ENCODE data around the gene FOXR1. TPM values are rescaled to one million over a fixed set of nuclear protein-coding genes. Genes with fewer than 3 reads are reported as not detected.
"Not testable (repeated sequence)": the region's sequence is repeated elsewhere in the genome, so short reads cannot be mapped to it uniquely, and the experiment has no call there.

The FOXR1 gene
- total RNA-seq, 2 experiments from 2014 or later = not detected

DNA sequence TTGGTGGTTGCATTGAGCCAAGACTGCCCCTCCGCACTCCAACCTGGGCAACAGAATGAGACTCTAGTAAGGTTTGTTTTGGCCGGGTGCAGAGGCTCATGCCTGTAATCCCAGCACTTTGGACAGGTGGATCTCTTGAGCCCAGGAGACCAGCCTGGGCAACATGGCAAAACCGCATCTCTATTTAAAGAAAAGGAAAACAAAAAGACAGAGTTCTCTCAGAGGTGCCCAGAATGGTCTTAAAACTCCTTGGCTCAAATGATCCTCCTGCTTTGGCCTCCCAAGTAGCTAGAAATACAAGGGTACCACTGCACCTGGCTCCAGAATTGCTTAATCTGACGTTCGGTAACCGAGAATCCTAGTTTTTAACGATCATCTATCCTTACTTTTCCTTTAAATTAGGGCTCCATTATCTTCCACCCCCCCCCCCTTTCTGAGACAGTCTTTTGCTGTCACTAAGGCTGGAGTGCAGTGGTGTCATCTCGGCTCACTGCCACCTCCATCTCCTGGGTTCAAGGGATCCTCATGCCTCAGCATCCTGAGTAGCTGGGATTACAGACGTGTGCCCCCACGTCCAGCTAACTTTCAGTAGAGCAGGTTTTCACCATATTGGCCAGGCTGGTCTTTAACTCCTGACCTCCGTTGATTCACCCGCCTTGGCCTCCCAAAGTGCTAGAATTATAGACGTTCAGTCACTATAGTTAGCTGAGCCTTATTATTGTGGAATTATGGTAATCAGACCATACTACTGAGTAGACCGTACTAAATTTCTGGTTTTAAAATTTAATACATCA lies 44.9 kb downstream of the FOXR1 start:
- Mint-ChIP-seq H3K4me1 (peaks cover 44% of the 10 kb centered on the region), H3K36me3 (ENCODE audit: low read depth) (peaks cover 79% of the 10 kb centered on the region), H3K27me3 (no peaks in the 10 kb centered on the region), H3K9me3 (ENCODE audit: low read depth) (no peaks in the 10 kb centered on the region), H3K27ac (peak overlapping the region; percentile 99), H3K4me3 (peak overlapping the region; percentile 99)
- DNase-seq = no peak
- POLR2A ChIA-PET = interaction anchor here (0.6 to 1.5 kb wide), 4 partner anchors 11 to 145 kb away, joined by 3 to 11 read pairs (median 4); partner anchors contain the start of gene CENATAC
- CTCF ChIA-PET = interaction anchor here (0.6 to 1.3 kb wide), 6 partner anchors 16 to 327 kb away, joined by 4 to 8 read pairs (median 4); partner anchors contain the start of gene C2CD2L
- no peak for ATAC-seq
- intact Hi-C loops (cut with DNase I, micrococcal nuclease) = loop anchor here in 1 of 2 experiments (5.0 kb wide), 1 partner anchor 89 kb away; the partner anchor contains the start of gene BCL9L

- intact Hi-C loops (cut with DNase I, micrococcal nuclease) = loop anchor here in 1 of 2 experiments (5.0 kb wide), 1 partner anchor 90 kb away; the partner anchor contains the start of gene BCL9L
- H3K36me3 Mint-ChIP-seq (ENCODE audit: low read depth) = peaks cover 84% of the 10 kb centered on the region
- not testable (repeated sequence) for DNase-seq; H3K27me3 Mint-ChIP-seq; ATAC-seq; H3K9me3 Mint-ChIP-seq (ENCODE audit: low read depth)
- CTCF ChIA-PET = interaction anchor here (1.3 kb wide), 1 partner anchor 228 kb away, joined by 8 read pairs; no protein-coding TSS in a partner anchor
- H3K27ac Mint-ChIP-seq = peak overlapping the region; percentile 99
- H3K4me3 Mint-ChIP-seq = peak overlapping the region; percentile 99
- POLR2A ChIA-PET = interaction anchor here (0.7 to 1.5 kb wide), 3 partner anchors 14 to 61 kb away, joined by 3 to 6 read pairs (median 3); partner anchors contain the start of genes CENATAC and UPK2
- H3K4me1 Mint-ChIP-seq = peaks cover 48% of the 10 kb centered on the region
These were observed 45.8 kb downstream of the FOXR1 start for GRCh38 chr11:119017377-119017776.

GRCh38 chr11:119018074-119018938 lies 46.7 kb downstream of the FOXR1 start, which contains the start of the genes RPS25 and TRAPPC4:
RPS25 (minus strand) TSS chr11:119018343; CDS start chr11:119018284, 59 bp downstream.
TRAPPC4 (plus strand) TSS chr11:119018766; CDS start chr11:119018796, 30 bp downstream.
- Mint-ChIP-seq H3K4me3 (peak within 1 kb of the TSS; percentile 99), H3K4me1 (peaks cover 53% of the 10 kb centered on the region), H3K36me3 (ENCODE audit: low read depth) (peaks cover 82% of the 10 kb centered on the region), H3K27ac (peak within 1 kb of the TSS; percentile 99), H3K9me3 (ENCODE audit: low read depth) (no peaks in the 10 kb centered on the region), H3K27me3 (no peaks in the 10 kb centered on the region)
- DNase-seq (peak; percentile 98), ATAC-seq (peak; percentile 92)
- intact Hi-C loops (cut with DNase I, micrococcal nuclease) = loop anchor here (1.0 to 5.0 kb wide), 18 partner anchors 12 to 659 kb away; partner anchors contain the start of genes CENATAC (in 2 of the 2), HINFP (in 2 of the 2), HYOU1 (in 2 of the 2) and SLC37A4 (in 2 of the 2)
- ChIA-PET CTCF (interaction anchor here (0.6 to 2.1 kb wide), 7 partner anchors 9 to 305 kb away, joined by 3 to 9 read pairs (median 4); partner anchors contain the start of gene CENATAC), POLR2A (interaction anchor here (0.9 to 1.5 kb wide), 8 partner anchors 13 to 100 kb away, joined by 3 to 6 read pairs (median 3); partner anchors contain the start of genes CENATAC, DPAGT1 and VPS11)

GRCh38 chr11:119019996-119020395 lies 48.4 kb downstream of the FOXR1 start:
- ChIA-PET POLR2A (interaction anchor here (0.7 to 1.0 kb wide), 2 partner anchors 53 to 305 kb away, joined by 3 to 6 read pairs; no protein-coding TSS in a partner anchor), CTCF (interaction anchor here (1.5 to 2.1 kb wide), 3 partner anchors 22 to 112 kb away, joined by 4 to 9 read pairs (median 5); partner anchors contain the start of gene CENATAC)
- ATAC-seq (no peak), DNase-seq (no peak)
- Mint-ChIP-seq H3K4me1 (peaks cover 57% of the 10 kb centered on the region), H3K36me3 (ENCODE audit: low read depth) (peaks cover 77% of the 10 kb centered on the region), H3K27me3 (no peaks in the 10 kb centered on the region), H3K4me3 (peak overlapping the region; percentile 99), H3K27ac (peak overlapping the region; percentile 99), H3K9me3 (ENCODE audit: low read depth) (no peaks in the 10 kb centered on the region)
- intact Hi-C loops (cut with DNase I, micrococcal nuclease) = loop anchor here (2.0 to 5.0 kb wide), 5 partner anchors 37 to 187 kb away; partner anchors contain the start of genes BCL9L (in 1 of the 2), CBL (in 1 of the 2), HYOU1 (in 1 of the 2) and VPS11 (in 1 of the 2)

- no peak for ATAC-seq
- Mint-ChIP-seq H3K4me3 (no peak overlapping the region), H3K36me3 (ENCODE audit: low read depth) (peaks cover 69% of the 10 kb centered on the region), H3K9me3 (ENCODE audit: low read depth) (no peaks in the 10 kb centered on the region), H3K4me1 (peaks cover 46% of the 10 kb centered on the region), H3K27me3 (no peaks in the 10 kb centered on the region), H3K27ac (peak overlapping the region; percentile 68)
- ChIA-PET CTCF (interaction anchor here (1.1 kb wide), 2 partner anchors 8 to 24 kb away, joined by 3 to 4 read pairs; no protein-coding TSS in a partner anchor), POLR2A (interaction anchor here (0.9 kb wide), 1 partner anchor 10 kb away, joined by 5 read pairs; no protein-coding TSS in a partner anchor)
- DNase-seq = no peak
- intact Hi-C loops (cut with DNase I, micrococcal nuclease) = no loop called here
These were observed 50.1 kb downstream of the FOXR1 start for GRCh38 chr11:119021631-119022030.

- H3K27ac Mint-ChIP-seq = peak overlapping the region; percentile 56
- intact Hi-C loops (cut with DNase I, micrococcal nuclease) = no loop called here
- H3K36me3 Mint-ChIP-seq (ENCODE audit: low read depth) = peaks cover 59% of the 10 kb centered on the region
- no peak for ATAC-seq
- ChIA-PET POLR2A (no interaction called here), CTCF (interaction anchor here (0.9 to 1.3 kb wide), 3 partner anchors 13 to 299 kb away, joined by 3 read pairs; no protein-coding TSS in a partner anchor)
- no peak overlapping the region for H3K4me3 Mint-ChIP-seq
- H3K4me1 Mint-ChIP-seq = peaks cover 47% of the 10 kb centered on the region
- H3K27me3 Mint-ChIP-seq = no peaks in the 10 kb centered on the region
- H3K9me3 Mint-ChIP-seq (ENCODE audit: low read depth) = no peaks in the 10 kb centered on the region
- DNase-seq = no peak
These were observed 52.2 kb downstream of the FOXR1 start for GRCh38 chr11:119023741-119024140.

DNA sequence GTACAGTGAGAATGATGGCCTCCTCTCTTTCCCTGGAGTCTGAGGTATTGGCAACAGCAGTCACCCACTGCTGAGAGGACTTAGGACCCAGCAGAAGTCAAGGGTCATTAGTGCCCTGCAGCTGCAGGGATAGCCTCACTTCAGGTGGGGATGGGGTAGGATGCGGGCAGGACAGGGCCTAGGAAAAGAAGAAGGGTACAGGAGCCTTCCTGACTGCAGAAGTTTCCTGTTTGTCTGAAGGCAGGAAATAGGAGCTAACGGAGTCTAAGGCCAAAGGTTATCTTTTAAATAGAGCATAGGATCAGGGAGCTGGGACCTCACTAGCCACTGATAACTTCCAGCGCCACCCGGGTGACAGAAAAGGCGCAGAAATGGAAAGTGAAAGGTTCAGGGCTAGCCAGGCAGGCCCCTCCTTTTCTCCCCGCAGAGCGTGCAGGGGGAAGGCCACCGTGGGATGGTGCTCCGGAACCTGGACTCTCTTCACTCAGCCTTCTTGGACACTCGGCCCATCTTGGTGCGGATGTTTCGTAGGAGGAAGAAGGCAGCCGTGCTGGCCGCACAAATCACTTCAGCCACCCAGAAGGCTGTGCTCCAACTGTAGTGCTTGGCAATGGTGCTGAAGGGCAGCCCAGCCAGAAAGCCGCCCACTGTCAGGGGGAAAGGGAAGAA lies 53.0 kb downstream of the FOXR1 start:
- Mint-ChIP-seq H3K27ac (peak overlapping the region; percentile 48), H3K4me3 (no peak overlapping the region), H3K4me1 (peaks cover 56% of the 10 kb centered on the region), H3K36me3 (ENCODE audit: low read depth) (peaks cover 60% of the 10 kb centered on the region), H3K27me3 (no peaks in the 10 kb centered on the region), H3K9me3 (ENCODE audit: low read depth) (no peaks in the 10 kb centered on the region)
- CTCF ChIA-PET = interaction anchor here (0.7 to 1.2 kb wide), 4 partner anchors 25 to 145 kb away, joined by 3 to 4 read pairs (median 3); no protein-coding TSS in a partner anchor
- POLR2A ChIA-PET = no interaction called here
- DNase-seq = no peak
- ATAC-seq = no peak
- intact Hi-C loops (cut with DNase I, micrococcal nuclease) = no loop called here

- ATAC-seq (no peak), DNase-seq (peak; percentile 31)
- H3K4me1 Mint-ChIP-seq = peaks cover 55% of the 10 kb centered on the region
- ChIA-PET CTCF (interaction anchor here (0.6 to 1.2 kb wide), 4 partner anchors 11 to 144 kb away, joined by 3 read pairs; no protein-coding TSS in a partner anchor), POLR2A (no interaction called here)
- peak overlapping the region; percentile 22 for H3K27ac Mint-ChIP-seq
- no peak overlapping the region for H3K4me3 Mint-ChIP-seq
- H3K9me3 Mint-ChIP-seq (ENCODE audit: low read depth) = no peaks in the 10 kb centered on the region
- H3K36me3 Mint-ChIP-seq (ENCODE audit: low read depth) = peaks cover 55% of the 10 kb centered on the region
- no peaks in the 10 kb centered on the region for H3K27me3 Mint-ChIP-seq
- intact Hi-C loops (cut with DNase I, micrococcal nuclease) = no loop called here
These were observed 53.5 kb downstream of the FOXR1 start for GRCh38 chr11:119025099-119025473.

DNA sequence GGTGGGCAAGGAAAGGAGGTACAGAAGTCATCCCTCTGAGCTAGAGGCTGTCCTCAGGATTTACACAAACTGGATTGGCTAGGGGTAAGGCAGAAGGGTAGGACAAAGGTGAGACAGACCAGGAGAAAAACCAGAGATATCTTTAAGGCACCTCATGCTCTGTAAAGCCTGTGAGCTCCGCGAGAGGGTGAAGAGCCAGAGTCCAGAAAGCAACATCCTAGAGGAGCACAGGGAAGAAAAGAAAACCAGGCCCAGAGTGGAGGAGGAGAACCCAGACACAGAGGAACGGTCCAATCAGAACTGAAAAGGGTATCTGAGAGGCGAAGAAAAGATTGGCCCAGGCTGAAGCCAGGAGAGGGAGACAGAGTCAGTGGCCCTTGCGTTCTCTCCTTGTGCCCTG lies 54.0 kb downstream of the FOXR1 start:
- H3K4me1 Mint-ChIP-seq = peaks cover 51% of the 10 kb centered on the region
- ChIA-PET POLR2A (no interaction called here), CTCF (interaction anchor here (0.6 to 1.2 kb wide), 4 partner anchors 10 to 71 kb away, joined by 3 read pairs; no protein-coding TSS in a partner anchor)
- intact Hi-C loops (cut with DNase I, micrococcal nuclease) = no loop called here
- ATAC-seq (no peak), DNase-seq (no peak)
- no peaks in the 10 kb centered on the region for H3K9me3 Mint-ChIP-seq (ENCODE audit: low read depth)
- no peak overlapping the region for H3K4me3 Mint-ChIP-seq
- H3K27me3 Mint-ChIP-seq = no peaks in the 10 kb centered on the region
- H3K27ac Mint-ChIP-seq = peak overlapping the region; percentile 22
- peaks cover 51% of the 10 kb centered on the region for H3K36me3 Mint-ChIP-seq (ENCODE audit: low read depth)

Data from activated CD4-positive, alpha-beta T cell treated with anti-CD3 and anti-CD28 coated beads for 36 hours (primary cell).